MM.1S (cell line): ENCODE results near the gene PLD1.

Experiments
- DNase-seq: peaks from one replicate; pipeline ENCODE4 v3.0.0-alpha.2; 2015
- H2AFZ ChIP-seq: fragments of 300-600 bp; sonication (generic); 2 replicates; pipeline ENCODE4 v1.6.0; 2016; ENCODE audit warnings: antibody characterized with exemption, low read length
- H3F3A ChIP-seq: fragments of 300-600 bp; sonication (generic); 2 replicates; pipeline ENCODE4 v1.6.1; 2016; ENCODE audit warnings: mild to moderate bottlenecking, antibody characterized with exemption, low read length, moderate library complexity, mixed read lengths; ENCODE audit not compliant: insufficient read depth
- H3K27ac ChIP-seq: fragments of 300-600 bp; sonication (generic); 2 replicates; pipeline ENCODE4 v1.5.1; 2016; ENCODE audit warnings: mild to moderate bottlenecking, low read length
- H3K27me3 ChIP-seq: fragments of 300-600 bp; sonication (generic); replicated peaks from 2 replicates; pipeline ENCODE4 v1.6.0; 2016; ENCODE audit warnings: low read length; ENCODE audit not compliant: insufficient read depth
- H3K36me3 ChIP-seq: fragments of 300-600 bp; sonication (generic); replicated peaks from 2 replicates; pipeline ENCODE4 v1.6.1; 2016; ENCODE audit warnings: mild to moderate bottlenecking, low read length, mixed read lengths; ENCODE audit not compliant: insufficient read depth
- H3K4me1 ChIP-seq: fragments of 300-600 bp; sonication (generic); 2 replicates; pipeline ENCODE4 v1.6.1; 2016; ENCODE audit warnings: low read length, mixed read lengths
- H3K4me2 ChIP-seq: fragments of 300-600 bp; sonication (generic); 2 replicates; pipeline ENCODE4 v1.6.0; 2016; ENCODE audit warnings: low read depth, low read length
- H3K4me3 ChIP-seq: fragments of 300-600 bp; sonication (generic); 2 replicates; pipeline ENCODE4 v1.5.1; 2016; ENCODE audit warnings: low read length, mixed read lengths
- H3K79me2 ChIP-seq: fragments of 300-600 bp; sonication (generic); 2 replicates; pipeline ENCODE4 v1.6.1; 2016; ENCODE audit warnings: mixed run types, low read length, mixed read lengths
- H3K9ac ChIP-seq: fragments of 300-600 bp; sonication (generic); 2 replicates; pipeline ENCODE4 v1.6.1; 2016; ENCODE audit warnings: low read length, mixed read lengths
- H3K9me2 ChIP-seq: fragments of 300-600 bp; sonication (generic); replicated peaks from 2 replicates; pipeline ENCODE4 v1.6.1; 2016; ENCODE audit warnings: mild to moderate bottlenecking, low read length, mixed read lengths; ENCODE audit not compliant: insufficient read depth
- H3K9me3 ChIP-seq: fragments of 300-600 bp; sonication (generic); replicated peaks from 2 replicates; pipeline ENCODE4 v1.6.1; 2016; ENCODE audit warnings: mild to moderate bottlenecking, low read length, mixed read lengths; ENCODE audit not compliant: insufficient read depth
- H4K20me1 ChIP-seq: fragments of 300-600 bp; sonication (generic); 2 replicates; pipeline ENCODE4 v1.6.1; 2016; ENCODE audit warnings: mild to moderate bottlenecking, low read length, moderate library complexity, mixed read lengths; ENCODE audit not compliant: insufficient read depth
- EZH2 ChIP-seq: fragments of 300-600 bp; sonication (generic); optimal IDR thresholded peaks from 2 replicates; pipeline ENCODE3; 2017; ENCODE audit warnings: low read depth, mild to moderate bottlenecking, antibody characterized with exemption, low read length, mixed read lengths
- EZH2phosphoT487 ChIP-seq: fragments of 300-600 bp; sonication (generic); IDR thresholded peaks from 2 replicates; pipeline ENCODE4 v1.6.1; 2018; ENCODE audit warnings: antibody characterized with exemption, low read length
- TF ChIP-seq, protein P1 (sequence below): fragments of 300-600 bp; sonication (generic); IDR thresholded peaks from 2 replicates; pipeline ENCODE4 v1.5.1; 2016; ENCODE audit warnings: antibody characterized with exemption, low read length, mixed read lengths

PLD1 gene

DNA sequence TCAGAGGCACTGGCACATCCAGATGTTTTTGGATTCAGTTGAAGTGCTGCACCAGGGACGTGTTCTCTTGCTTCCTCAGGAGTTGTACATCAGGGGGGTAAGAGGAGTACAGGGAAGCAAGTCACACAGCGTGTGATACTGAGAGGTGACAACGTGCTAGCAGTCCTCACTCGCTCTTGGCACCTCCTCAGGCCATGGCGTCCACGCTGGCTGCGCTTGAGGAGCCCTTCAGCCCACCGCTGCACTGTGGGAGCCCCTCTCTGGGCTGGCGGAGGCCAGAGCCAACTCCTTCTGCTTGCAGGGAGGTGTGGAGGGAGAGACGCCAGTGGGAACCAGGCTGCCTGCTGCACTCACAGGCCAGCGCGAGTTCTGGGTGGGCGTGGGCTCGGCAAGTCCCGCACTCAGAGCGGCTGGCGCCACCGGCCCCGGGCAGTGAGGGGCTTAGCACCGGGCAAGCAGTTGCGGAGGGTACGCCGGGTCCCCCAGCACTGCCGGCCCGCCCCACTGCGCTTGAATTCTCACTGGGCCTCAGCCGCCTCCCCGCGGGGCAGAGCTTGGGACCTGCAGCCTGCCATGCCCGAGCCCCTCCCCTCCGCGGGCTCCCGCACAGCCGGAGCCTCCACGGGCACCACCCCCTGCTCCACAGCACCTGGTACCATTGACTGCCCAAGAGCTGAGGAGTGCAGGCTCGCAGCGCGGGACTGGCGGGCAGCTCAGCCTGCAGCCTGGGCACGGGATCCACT lies 64.5 kb downstream of the PLD1 start:
- TF ChIP-seq EZH2phosphoT487, result no peak
- TF ChIP-seq EZH2, result no peak
- TF ChIP-seq, protein P1, sequence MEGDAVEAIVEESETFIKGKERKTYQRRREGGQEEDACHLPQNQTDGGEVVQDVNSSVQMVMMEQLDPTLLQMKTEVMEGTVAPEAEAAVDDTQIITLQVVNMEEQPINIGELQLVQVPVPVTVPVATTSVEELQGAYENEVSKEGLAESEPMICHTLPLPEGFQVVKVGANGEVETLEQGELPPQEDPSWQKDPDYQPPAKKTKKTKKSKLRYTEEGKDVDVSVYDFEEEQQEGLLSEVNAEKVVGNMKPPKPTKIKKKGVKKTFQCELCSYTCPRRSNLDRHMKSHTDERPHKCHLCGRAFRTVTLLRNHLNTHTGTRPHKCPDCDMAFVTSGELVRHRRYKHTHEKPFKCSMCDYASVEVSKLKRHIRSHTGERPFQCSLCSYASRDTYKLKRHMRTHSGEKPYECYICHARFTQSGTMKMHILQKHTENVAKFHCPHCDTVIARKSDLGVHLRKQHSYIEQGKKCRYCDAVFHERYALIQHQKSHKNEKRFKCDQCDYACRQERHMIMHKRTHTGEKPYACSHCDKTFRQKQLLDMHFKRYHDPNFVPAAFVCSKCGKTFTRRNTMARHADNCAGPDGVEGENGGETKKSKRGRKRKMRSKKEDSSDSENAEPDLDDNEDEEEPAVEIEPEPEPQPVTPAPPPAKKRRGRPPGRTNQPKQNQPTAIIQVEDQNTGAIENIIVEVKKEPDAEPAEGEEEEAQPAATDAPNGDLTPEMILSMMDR, result no peak
- no peaks in the 10 kb centered on the region for H3K9me2 ChIP-seq
- no peak overlapping the region for H3K4me2 ChIP-seq
- no peaks in the 10 kb centered on the region for H3K4me1 ChIP-seq
- DNase-seq, result no peak
- no peak overlapping the region for H3K4me3 ChIP-seq
- H3K9me3 ChIP-seq, result no peaks in the 10 kb centered on the region
- no peaks in the 10 kb centered on the region for H3K79me2 ChIP-seq
- no peaks in the 10 kb centered on the region for H3K27me3 ChIP-seq
- H3F3A ChIP-seq, result no peaks in the 10 kb centered on the region
- no peak overlapping the region for H3K27ac ChIP-seq
- H4K20me1 ChIP-seq, result no peaks in the 10 kb centered on the region
- no peak overlapping the region for H2AFZ ChIP-seq
- no peak overlapping the region for H3K9ac ChIP-seq
- H3K36me3 ChIP-seq, result no peaks in the 10 kb centered on the region

DNA sequence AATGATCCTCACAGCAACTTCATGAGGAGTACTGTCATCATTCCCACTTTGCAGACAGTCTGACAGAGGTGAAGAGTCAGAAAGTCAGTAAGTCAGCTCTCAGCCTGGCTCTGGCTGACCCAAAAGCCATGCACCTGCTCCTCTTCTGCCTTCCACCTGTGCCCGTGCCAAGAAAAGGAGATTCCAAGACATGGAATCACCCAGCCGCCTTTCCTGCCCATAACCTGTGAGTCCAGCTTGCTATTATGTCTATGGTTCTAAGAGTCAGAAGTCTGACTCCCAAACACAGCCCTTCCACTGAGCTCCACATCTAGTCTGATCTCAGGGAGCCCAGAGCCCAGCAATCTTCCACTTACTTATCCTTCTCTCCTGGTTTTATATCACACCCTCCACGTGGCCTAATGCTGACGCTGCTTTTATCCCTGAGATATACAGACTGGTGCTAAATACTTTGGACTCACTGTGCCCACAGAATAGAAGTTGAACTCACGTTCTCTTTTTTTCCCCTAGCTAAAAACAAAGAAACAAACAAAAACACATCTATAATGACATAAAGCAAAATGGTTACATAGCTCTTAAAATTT lies 66.0 kb downstream of the PLD1 start:
- H4K20me1 ChIP-seq, result no peaks in the 10 kb centered on the region

DNA sequence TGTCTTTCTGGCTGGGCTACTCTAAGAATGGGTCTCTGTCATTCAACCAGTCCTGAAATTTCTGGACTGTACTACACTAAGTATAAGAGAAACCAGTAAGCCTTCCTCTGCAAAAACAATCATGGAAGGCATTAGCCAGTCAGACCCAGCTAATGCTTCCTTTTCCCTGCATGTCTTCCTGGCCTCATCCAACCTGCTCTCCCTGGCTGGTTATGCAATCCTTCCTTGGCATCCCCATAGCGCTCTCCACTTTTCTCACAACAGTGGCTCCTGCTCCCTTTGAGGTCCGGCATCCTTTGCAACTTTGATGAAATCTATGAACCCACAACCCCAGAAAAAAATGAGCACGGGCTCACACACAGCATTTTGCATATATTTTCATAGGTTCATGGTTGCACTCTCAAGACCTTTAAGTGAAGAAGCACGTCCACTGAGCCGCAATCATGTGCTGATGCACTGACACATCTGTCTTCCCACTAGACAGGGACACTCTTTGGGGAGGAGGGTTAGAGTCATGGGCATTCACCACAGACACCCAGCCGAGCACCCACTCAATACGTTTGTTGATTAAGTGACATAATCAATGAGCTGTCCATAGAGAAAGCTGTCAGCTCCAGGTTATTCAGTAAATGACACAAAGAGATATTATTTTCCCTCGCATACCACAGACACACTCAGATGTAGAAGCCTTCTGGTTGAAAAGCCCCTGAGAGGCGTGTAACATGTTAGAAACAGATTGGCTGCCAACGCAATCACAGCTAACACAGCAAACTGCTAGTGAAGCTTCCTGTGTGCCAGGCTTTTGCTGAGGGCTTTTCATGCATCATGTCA lies 66.7 kb downstream of the PLD1 start:
- Histone ChIP-seq H3K27me3 (no peaks in the 10 kb centered on the region), H3F3A (no peaks in the 10 kb centered on the region), H3K36me3 (no peaks in the 10 kb centered on the region), H3K4me3 (no peak overlapping the region), H3K4me2 (no peak overlapping the region), H4K20me1 (no peaks in the 10 kb centered on the region), H3K9ac (no peak overlapping the region), H3K9me2 (no peaks in the 10 kb centered on the region), H3K9me3 (no peaks in the 10 kb centered on the region), H3K79me2 (no peaks in the 10 kb centered on the region), H3K27ac (no peak overlapping the region), H2AFZ (no peak overlapping the region), H3K4me1 (no peaks in the 10 kb centered on the region)
- no peak for DNase-seq
- TF ChIP-seq, protein P1, result no peak
- TF ChIP-seq EZH2phosphoT487 (no peak), EZH2 (no peak)

More for the DNA sequence above, 66.0 kb downstream of the PLD1 start:
- Histone ChIP-seq H3K4me1 (no peaks in the 10 kb centered on the region), H3K27ac (no peak overlapping the region), H3F3A (no peaks in the 10 kb centered on the region), H3K36me3 (no peaks in the 10 kb centered on the region), H2AFZ (no peak overlapping the region), H3K79me2 (no peaks in the 10 kb centered on the region), H3K4me2 (no peak overlapping the region), H3K9me2 (no peaks in the 10 kb centered on the region), H3K27me3 (no peaks in the 10 kb centered on the region), H3K9me3 (no peaks in the 10 kb centered on the region), H3K9ac (no peak overlapping the region), H3K4me3 (no peak overlapping the region)
- DNase-seq, result no peak
- TF ChIP-seq EZH2phosphoT487, result no peak
- TF ChIP-seq EZH2, result no peak
- TF ChIP-seq, protein P1, result no peak
